NB4 (cell line): ENCODE measurements around the gene KIF13A.
"Not testable (repeated sequence)": the region's sequence is repeated elsewhere in the genome, so short reads cannot be mapped to it uniquely, and the experiment has no call there.

ENCODE experiments used
- DNase-seq: peaks from one replicate; pipeline ENCODE4 v3.0.0; 2010; ENCODE audit warnings: low read depth
- H3K4me3 ChIP-seq: one replicate; pipeline ENCODE4 v1.5.1; 2011; ENCODE audit warnings: mild to moderate bottlenecking, low read depth, low read length, moderate library complexity
- CTCF ChIP-seq: IDR thresholded peaks from one replicate; pipeline ENCODE4 v1.5.1; 2012; ENCODE audit warnings: low read depth, low read length
- MAX ChIP-seq: IDR thresholded peaks from 2 replicates; pipeline ENCODE4 v1.6.1; 2011; ENCODE audit warnings: low read depth, low read length
- MYC ChIP-seq: IDR thresholded peaks from 2 replicates; pipeline ENCODE4 v1.6.1; 2011; ENCODE audit warnings: low read depth, low read length
- POLR2A ChIP-seq: IDR thresholded peaks from 2 replicates; pipeline ENCODE4 v1.6.1; 2011; ENCODE audit warnings: mild to moderate bottlenecking; ENCODE audit not compliant: insufficient read length; ENCODE audit errors: extremely low read depth

KIF13A gene

GRCh38 chr6:17744019-17744756, 243.2 kb downstream of the KIF13A start:
- no peak for TF ChIP-seq MYC
- TF ChIP-seq CTCF: no peak
- no peak for TF ChIP-seq MAX
- TF ChIP-seq POLR2A: no peak
- H3K4me3 ChIP-seq: no peak overlapping the region
- no peak for DNase-seq

- TF ChIP-seq POLR2A (no peak), MAX (no peak), CTCF (no peak)
- DNase-seq: peak; percentile 49
- H3K4me3 ChIP-seq: no peak overlapping the region
These were observed 245.9 kb downstream of the KIF13A start for GRCh38 chr6:17741507-17741906.

GRCh38 chr6:17740559-17741220, 246.7 kb downstream of the KIF13A start:
- no peak for DNase-seq
- no peak overlapping the region for H3K4me3 ChIP-seq
- TF ChIP-seq CTCF: no peak
- no peak for TF ChIP-seq MAX
- TF ChIP-seq MYC: no peak
- no peak for TF ChIP-seq POLR2A

GRCh38 chr6:17737704-17738252, 249.7 kb downstream of the KIF13A start:
- no peak overlapping the region for H3K4me3 ChIP-seq
- DNase-seq: no peak
- TF ChIP-seq MAX (no peak), CTCF (no peak), MYC (no peak), POLR2A (no peak)

- DNase-seq, H3K4me3 ChIP-seq: not testable (repeated sequence)
These were observed 252.1 kb downstream of the KIF13A start for GRCh38 chr6:17735311-17735710.

GRCh38 chr6:17730078-17730704, 257.2 kb downstream of the KIF13A start:
- no peak overlapping the region for H3K4me3 ChIP-seq
- no peak for DNase-seq
- TF ChIP-seq MAX: no peak
- no peak for TF ChIP-seq MYC
- TF ChIP-seq CTCF: no peak
- TF ChIP-seq POLR2A: no peak
